ENCODE results near the gene SIAH1.
"Not testable (repeated sequence)": the region's sequence is repeated elsewhere in the genome, so short reads cannot be mapped to it uniquely, and the experiment has no call there.

The SIAH1 gene

GRCh38 chr16:48392407-48392806 lies 7.2 kb upstream of the SIAH1 start:
- no peak for DNase-seq

- DNase-seq = no peak
Measured at GRCh38 chr16:48386559-48387312, 1.5 kb upstream of the SIAH1 start.

- no peak for DNase-seq
Measured at GRCh38 chr16:48384520-48385252, 527 bp downstream of the SIAH1 start.

GRCh38 chr16:48383877-48384519 lies 1.2 kb downstream of the SIAH1 start:
- DNase-seq = no peak

- DNase-seq = no peak
Measured at GRCh38 chr16:48383009-48383876, 2.0 kb downstream of the SIAH1 start.

GRCh38 chr16:48382131-48382530 lies 3.1 kb downstream of the SIAH1 start:
- no peak for DNase-seq

GRCh38 chr16:48381201-48381600 lies 4.0 kb downstream of the SIAH1 start:
- no peak for DNase-seq

- no peak for DNase-seq
Measured at GRCh38 chr16:48378836-48379235, 6.4 kb downstream of the SIAH1 start.

- no peak for DNase-seq
Measured at GRCh38 chr16:48378276-48378675, 6.9 kb downstream of the SIAH1 start.

GRCh38 chr16:48377301-48377700 lies 7.9 kb downstream of the SIAH1 start:
- not testable (repeated sequence) for DNase-seq

- no peak for DNase-seq
Measured at GRCh38 chr16:48374255-48374654, 11.0 kb downstream of the SIAH1 start.

- DNase-seq = no peak
Measured at GRCh38 chr16:48373258-48374029, 11.8 kb downstream of the SIAH1 start.

GRCh38 chr16:48372744-48373143 lies 12.5 kb downstream of the SIAH1 start:
- DNase-seq = no peak

- DNase-seq = no peak
Measured at GRCh38 chr16:48371393-48371780, 13.8 kb downstream of the SIAH1 start.

- not testable (repeated sequence) for DNase-seq
Measured at GRCh38 chr16:48370668-48371392, 14.4 kb downstream of the SIAH1 start.

- no peak for DNase-seq
Measured at GRCh38 chr16:48370229-48370628, 15.0 kb downstream of the SIAH1 start.

- DNase-seq = no peak
Measured at GRCh38 chr16:48369765-48370164, 15.4 kb downstream of the SIAH1 start.

GRCh38 chr16:48367441-48368049 lies 17.7 kb downstream of the SIAH1 start:
- no peak for DNase-seq

GRCh38 chr16:48366165-48367093 lies 18.8 kb downstream of the SIAH1 start:
- no peak for DNase-seq

Data from KG1 (cell line).